Transverse colon (tissue), 4 donors: ENCODE results near the gene SNAP91. TPM values are rescaled to one million over a fixed set of nuclear protein-coding genes. Genes with fewer than 3 reads are reported as not detected.
"Not testable (repeated sequence)": the region's sequence is repeated elsewhere in the genome, so short reads cannot be mapped to it uniquely, and the experiment has no call there.

Experiments used
- DNase-seq: peaks from one replicate; pipeline ENCODE4 v3.0.0-alpha.2; 2019
- H3K27ac ChIP-seq, 4 donors: fragments of 200-600 bp; sonication (generic); 2 replicates each; pipeline ENCODE4 v1.5.1; 2016 to 2018; ENCODE audit warnings: inconsistent platforms in 4 of 4
- H3K27me3 ChIP-seq: fragments of 200-600 bp; sonication (generic); 2 replicates; pipeline ENCODE4 v1.5.1; 2017; ENCODE audit warnings: inconsistent platforms
- H3K36me3 ChIP-seq, 4 donors: fragments of 200-600 bp; sonication (generic); 2 replicates each; pipeline ENCODE4 v1.5.1; 2017 to 2019; ENCODE audit warnings: inconsistent platforms in 4 of 4
- H3K4me1 ChIP-seq, 4 donors: fragments of 200-600 bp; sonication (generic); 2 replicates each; pipeline ENCODE4 v1.5.1; 2017 to 2020; ENCODE audit warnings: inconsistent platforms in 4 of 4
- H3K4me3 ChIP-seq, 4 donors: fragments of 200-600 bp; sonication (generic); 1 replicate in 1 of 4; 2 replicates in 3 of 4; pipeline versions ENCODE4 v1.5.1 to v1.6.1; 2017 to 2019; ENCODE audit warnings: inconsistent platforms in 4 of 4
- H3K9me3 ChIP-seq, 2 donors: fragments of 200-600 bp; sonication (generic); 2 replicates each; pipeline ENCODE4 v1.5.1; 2017 to 2019; ENCODE audit warnings: inconsistent platforms in 2 of 2
- EP300 ChIP-seq: sonication (generic); formaldehyde crosslinking; IDR thresholded peaks from one replicate; pipeline ENCODE4 v1.6.1; 2017; ENCODE audit warnings: antibody characterized with exemption, low read depth
- POLR2A ChIP-seq: fragments of 450-650 bp; IDR thresholded peaks from one replicate; pipeline ENCODE4 v1.6.1; 2016; ENCODE audit warnings: antibody characterized with exemption, mild to moderate bottlenecking, moderate library complexity
- POLR2AphosphoS5 ChIP-seq, 3 donors: sonication (generic); formaldehyde crosslinking; IDR thresholded peaks; one replicate each; pipeline ENCODE4 v1.6.1; 2016; ENCODE audit warnings: antibody characterized with exemption in 3 of 3
- WGBS, 2 donors: methylation state at CpG; one replicate each; pipeline ENCODE4 v1.1.5; 2018; ENCODE audit warnings: low coverage in 1 of 2; 5-methylcytosine and 5-hydroxymethylcytosine counted together
- in situ Hi-C, 4 donors: fragments of 200-750 bp; cut with MboI; loops; one replicate each; pipeline versions ENCODE4 v1.15.0 to v1.15.1; 2017; ENCODE audit warnings: low sequenced_read_pairs in 3 of 4, low pct_ligation_motif_present in 1 of 4, low pct_unique_long_range_greater_than_20kb in 1 of 4
- intact Hi-C: fragments of 100-400 bp; cut with DNase I; formaldehyde crosslinking; loops from one replicate; pipeline ENCODE4 v1.15.1; 2023; ENCODE audit warnings: low total_unique reads
- total RNA-seq, 4 donors: library from RNA; depleted of rRNA; stranded (reverse); fragments of >200 nt; gene quantifications; one replicate each; pipeline ENCODE4 v1.1.0, GENCODE V29; 2016
- TF ChIP-seq, protein P1 (sequence below), 5 experiments: fragments of 200-600 bp in 3 of 5; fragments of 450-650 bp in 2 of 5; sonication (generic) in 3 of 5; IDR thresholded peaks; 1 replicate in 2 of 5; 2 replicates in 3 of 5; pipeline ENCODE4 v1.5.1; 2016 to 2017; ENCODE audit warnings: antibody characterized with exemption in 5 of 5, inconsistent platforms in 3 of 5, mild to moderate bottlenecking in 2 of 5, moderate library complexity in 1 of 5

SNAP91 gene
- total RNA-seq, 4 donors from 2014 or later = 0.95 to 3.8 (median 1.5) TPM; not detected in 1

DNA sequence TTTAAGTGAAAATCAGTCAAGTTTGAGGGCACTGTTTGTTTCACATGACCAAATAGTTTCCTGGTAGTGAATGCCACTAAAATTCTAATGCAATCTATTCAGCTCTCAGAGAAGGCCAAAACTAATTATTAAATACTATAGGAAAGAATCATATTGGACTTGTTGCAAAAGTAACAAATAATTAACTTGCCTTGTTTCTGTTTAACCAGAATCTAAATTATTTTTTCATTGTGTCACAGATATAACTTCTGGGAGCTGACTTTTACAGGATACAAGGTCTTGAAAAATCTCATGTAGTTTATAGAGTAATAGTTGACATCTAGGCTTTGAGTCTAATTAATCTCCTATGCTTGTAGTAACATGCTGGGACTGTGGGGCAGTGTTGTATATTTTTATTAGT is 152.0 kb downstream of the SNAP91 start:
- H3K27me3 ChIP-seq = no peaks in the 10 kb centered on the region
- in situ Hi-C loops = no loop called here
- no peak overlapping the region for H3K4me3 ChIP-seq
- no peaks in the 10 kb centered on the region for H3K4me1 ChIP-seq
- TF ChIP-seq POLR2A (no peak), EP300 (no peak), POLR2AphosphoS5 (IDR thresholded peaks at IDR 0.05) (no peak)
- TF ChIP-seq, protein P1, sequence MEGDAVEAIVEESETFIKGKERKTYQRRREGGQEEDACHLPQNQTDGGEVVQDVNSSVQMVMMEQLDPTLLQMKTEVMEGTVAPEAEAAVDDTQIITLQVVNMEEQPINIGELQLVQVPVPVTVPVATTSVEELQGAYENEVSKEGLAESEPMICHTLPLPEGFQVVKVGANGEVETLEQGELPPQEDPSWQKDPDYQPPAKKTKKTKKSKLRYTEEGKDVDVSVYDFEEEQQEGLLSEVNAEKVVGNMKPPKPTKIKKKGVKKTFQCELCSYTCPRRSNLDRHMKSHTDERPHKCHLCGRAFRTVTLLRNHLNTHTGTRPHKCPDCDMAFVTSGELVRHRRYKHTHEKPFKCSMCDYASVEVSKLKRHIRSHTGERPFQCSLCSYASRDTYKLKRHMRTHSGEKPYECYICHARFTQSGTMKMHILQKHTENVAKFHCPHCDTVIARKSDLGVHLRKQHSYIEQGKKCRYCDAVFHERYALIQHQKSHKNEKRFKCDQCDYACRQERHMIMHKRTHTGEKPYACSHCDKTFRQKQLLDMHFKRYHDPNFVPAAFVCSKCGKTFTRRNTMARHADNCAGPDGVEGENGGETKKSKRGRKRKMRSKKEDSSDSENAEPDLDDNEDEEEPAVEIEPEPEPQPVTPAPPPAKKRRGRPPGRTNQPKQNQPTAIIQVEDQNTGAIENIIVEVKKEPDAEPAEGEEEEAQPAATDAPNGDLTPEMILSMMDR (IDR thresholded peaks at IDR 0.05) = no peak
- no peak overlapping the region for H3K27ac ChIP-seq
- no peak for DNase-seq
- H3K9me3 ChIP-seq = no peaks in the 10 kb centered on the region
- intact Hi-C loops = no loop called here
- H3K36me3 ChIP-seq = no peaks in the 10 kb centered on the region

GRCh38 chr6:83551748-83552147 is 157.2 kb downstream of the SNAP91 start:
- in situ Hi-C loops, H3K9me3 ChIP-seq, intact Hi-C loops, H3K36me3 ChIP-seq, H3K27me3 ChIP-seq, H3K27ac ChIP-seq, H3K4me3 ChIP-seq, H3K4me1 ChIP-seq, DNase-seq: not testable (repeated sequence)
- WGBS, 2 donors = 82 to 89% methylated on average over 3 to 4 of the region's 4 CpGs

DNA sequence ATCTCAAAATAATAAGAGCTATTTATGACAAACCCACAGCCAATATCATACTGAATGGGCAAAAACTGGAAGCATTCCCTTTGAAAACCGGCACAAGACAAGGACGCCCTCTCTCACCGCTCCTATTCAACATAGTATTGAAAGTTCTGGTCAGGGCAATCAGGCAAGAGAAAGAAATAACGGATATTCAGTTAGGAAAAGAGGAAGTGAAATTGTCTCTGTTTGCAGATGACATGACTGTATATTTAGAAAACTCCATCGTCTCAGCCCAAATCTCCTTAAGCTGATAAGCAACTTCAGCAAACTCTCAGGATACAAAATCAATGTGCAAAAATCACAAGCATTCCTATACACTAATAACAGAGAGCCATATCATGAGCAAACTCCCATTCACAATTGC is 158.4 kb downstream of the SNAP91 start:
- 58 to 59% methylated on average over 5 of the region's 5 CpGs for WGBS, 2 donors
- H3K4me1 ChIP-seq, intact Hi-C loops, H3K27me3 ChIP-seq, H3K4me3 ChIP-seq, in situ Hi-C loops, H3K36me3 ChIP-seq, H3K27ac ChIP-seq, DNase-seq, H3K9me3 ChIP-seq: not testable (repeated sequence)

DNA sequence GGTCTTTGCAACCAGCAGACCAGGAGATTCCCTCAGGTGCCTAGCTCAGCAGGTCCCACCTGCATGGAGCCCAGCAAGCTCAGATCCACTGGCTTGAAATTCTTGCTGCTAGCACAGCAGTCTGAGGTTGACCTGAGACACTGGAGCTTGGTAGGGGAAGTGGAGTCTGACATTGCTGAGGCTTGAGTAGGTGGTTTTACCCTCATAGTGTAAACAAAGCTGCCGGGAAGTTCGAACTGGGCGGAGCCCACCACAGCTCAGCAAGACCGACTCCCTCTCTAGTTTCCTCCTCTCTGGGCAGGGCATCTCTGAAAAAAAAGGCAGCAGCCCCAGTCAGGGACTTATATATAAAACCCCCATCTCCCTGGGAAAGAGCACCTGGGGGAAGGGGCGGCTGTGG is 162.3 kb downstream of the SNAP91 start:
- no peak for TF ChIP-seq EP300
- TF ChIP-seq, protein P1 (IDR thresholded peaks at IDR 0.05) = no peak
- TF ChIP-seq POLR2A = no peak
- TF ChIP-seq POLR2AphosphoS5 (IDR thresholded peaks at IDR 0.05) = no peak
- in situ Hi-C loops (no loop called here), intact Hi-C loops (no loop called here)

DNA sequence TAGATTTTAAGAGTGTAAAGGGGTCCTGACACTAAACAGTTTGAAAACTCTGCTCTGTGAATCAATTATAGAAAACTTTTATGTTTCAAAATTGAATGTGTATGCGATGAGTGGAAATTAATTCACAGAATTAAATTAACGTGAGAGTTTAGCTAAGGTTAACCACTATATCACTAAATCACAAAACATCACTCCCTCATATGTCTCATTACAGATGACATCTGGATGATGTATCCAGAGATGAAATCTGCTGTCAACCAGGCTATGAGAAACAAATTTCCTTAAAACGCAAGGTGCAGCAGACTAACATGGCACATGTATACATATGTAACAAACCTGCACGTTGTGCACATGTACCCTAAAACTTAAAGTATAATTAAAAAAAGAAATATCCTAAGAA is 169.2 kb downstream of the SNAP91 start:
- no peaks in the 10 kb centered on the region for H3K36me3 ChIP-seq
- no peaks in the 10 kb centered on the region for H3K27me3 ChIP-seq
- WGBS, 2 donors = 72 to 77% methylated on average over 4 of the region's 4 CpGs
- no peak overlapping the region for H3K27ac ChIP-seq
- TF ChIP-seq POLR2AphosphoS5 (IDR thresholded peaks at IDR 0.05) (no peak), POLR2A (no peak), EP300 (no peak)
- TF ChIP-seq, protein P1 (IDR thresholded peaks at IDR 0.05) = no peak
- no peaks in the 10 kb centered on the region for H3K9me3 ChIP-seq
- intact Hi-C loops = no loop called here
- no peaks in the 10 kb centered on the region for H3K4me1 ChIP-seq
- no peak overlapping the region for H3K4me3 ChIP-seq
- no peak for DNase-seq
- in situ Hi-C loops = no loop called here

More for the DNA sequence above, 162.3 kb downstream of the SNAP91 start:
- Histone ChIP-seq H3K27ac (no peak overlapping the region), H3K4me1 (no peaks in the 10 kb centered on the region), H3K36me3 (no peaks in the 10 kb centered on the region), H3K9me3 (no peaks in the 10 kb centered on the region), H3K27me3 (no peaks in the 10 kb centered on the region), H3K4me3 (no peak overlapping the region)
- WGBS, 2 donors = 43% methylated on average over 5 of the region's 5 CpGs; no CpG with 5 or more reads in 1 of the 2 donors
- peak; percentile 6 for DNase-seq
